HG03196 (cell line): ENCODE measurements around the gene DHFR2.
"Not testable (repeated sequence)": the region's sequence is repeated elsewhere in the genome, so short reads cannot be mapped to it uniquely, and the experiment has no call there.

Experiments used
- ATAC-seq: cut with Tn5 transposase; IDR thresholded peaks from one replicate; pipeline ENCODE4 v1.9.1; 2021; ENCODE audit not compliant: unreplicated experiment

Gene DHFR2

DNA sequence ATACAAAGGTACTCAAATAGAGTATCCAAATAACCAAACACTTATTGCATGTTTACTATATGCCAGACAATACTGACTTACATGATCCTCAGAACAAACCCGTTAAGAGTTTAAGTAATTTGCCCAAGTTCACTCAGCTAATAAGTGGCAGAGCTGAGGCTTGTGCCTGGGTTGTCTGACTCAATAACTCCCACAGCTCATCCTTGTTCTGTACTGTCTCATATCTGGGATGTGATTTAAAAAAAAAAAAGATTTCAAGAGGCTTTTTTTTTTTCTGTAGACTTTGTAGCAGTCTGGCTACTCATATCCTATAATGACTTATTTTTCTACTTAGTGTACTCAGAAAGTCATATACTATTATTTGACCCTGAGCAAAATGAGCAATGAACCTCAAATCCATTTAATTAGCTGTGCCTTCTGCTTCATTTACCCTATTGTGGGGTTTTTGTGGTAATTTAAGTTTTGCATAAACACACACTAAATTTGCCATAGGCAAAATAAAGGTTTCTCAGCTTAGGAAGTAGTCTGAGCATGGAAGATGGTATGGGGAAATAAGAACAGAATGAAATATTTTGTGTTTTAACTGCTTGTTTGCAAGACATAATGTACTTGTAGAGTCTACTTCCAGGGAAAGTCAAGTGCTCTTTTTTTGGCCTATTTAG is 3.2 kb upstream of the DHFR2 start:
- ATAC-seq = no peak

DNA sequence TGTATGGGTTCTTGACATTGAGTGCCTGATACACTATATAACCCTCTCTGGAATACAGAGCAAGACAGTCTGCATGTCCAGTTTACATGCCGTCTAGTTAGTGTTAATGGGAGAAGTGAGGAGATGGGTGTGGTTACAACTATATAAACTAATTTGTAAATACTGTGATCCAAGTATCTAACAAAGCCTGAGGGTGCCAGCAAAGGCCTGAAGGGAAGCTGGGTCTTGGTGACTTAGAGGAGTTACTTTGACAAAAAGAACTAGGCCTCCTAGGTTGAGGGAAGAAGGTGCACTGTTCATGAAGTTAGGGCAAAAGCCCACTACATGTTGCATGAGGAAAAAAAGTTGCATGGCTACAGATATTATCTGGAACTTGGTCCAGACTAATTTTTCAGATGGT is 2.4 kb upstream of the DHFR2 start:
- ATAC-seq = no peak

DNA sequence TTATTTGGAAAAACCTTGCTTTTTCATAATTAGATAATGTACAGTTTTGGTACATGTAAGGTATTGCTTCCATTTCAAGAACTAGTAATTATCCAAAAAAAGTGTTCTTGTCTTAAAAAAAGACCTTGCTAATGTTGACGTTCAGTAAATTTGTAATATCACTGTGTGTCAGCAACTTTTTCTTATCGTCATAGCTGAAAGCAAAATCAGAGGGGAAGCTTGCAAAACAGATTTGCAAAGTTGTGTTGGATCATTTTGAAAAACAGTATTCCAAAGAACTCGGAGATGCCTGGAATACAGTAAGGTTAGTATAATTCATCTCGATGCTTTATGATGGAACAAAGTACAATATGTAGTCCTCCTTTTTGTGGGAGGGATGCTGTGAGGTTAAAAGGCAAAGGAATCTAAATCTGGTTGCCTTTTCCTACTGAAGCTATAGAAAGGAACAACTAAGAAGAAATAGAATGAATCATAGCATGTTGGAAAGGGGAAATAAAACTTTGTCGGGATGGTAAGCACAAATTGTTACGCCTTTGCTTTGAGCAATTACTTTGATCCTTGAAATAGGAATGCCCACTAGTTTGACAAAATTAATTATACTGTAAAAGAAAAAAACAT is 1.6 kb upstream of the DHFR2 start:
- no peak for ATAC-seq

DNA sequence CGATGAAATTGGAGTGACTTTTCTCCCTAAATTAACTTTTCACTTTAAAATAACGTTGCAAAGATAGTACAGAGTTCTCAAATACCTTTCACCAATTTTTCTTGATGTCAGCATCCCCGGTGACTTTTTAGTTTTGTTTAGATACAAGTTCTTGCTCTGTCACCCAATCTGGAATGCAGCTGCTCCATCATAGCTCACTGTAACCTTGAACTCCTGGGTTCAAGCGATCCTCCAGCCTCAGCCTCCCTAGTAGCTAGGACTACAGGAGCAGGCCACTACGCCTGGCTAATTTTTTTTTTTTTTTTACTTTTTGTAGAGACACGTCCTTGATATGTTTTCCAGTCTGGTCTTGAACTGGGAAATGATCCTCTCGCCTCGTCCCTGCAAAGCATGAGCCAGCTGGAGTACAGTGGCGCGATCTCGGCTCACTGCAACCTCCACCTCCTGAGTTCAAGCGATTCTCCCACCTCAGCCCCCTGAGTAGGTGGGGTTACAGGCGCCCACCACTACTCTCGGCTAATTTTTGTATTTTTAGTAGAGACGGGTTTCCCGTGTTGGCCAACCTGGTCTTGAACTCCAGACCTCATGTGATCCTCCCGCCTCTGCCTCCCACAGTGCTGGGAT is 892 bp upstream of the DHFR2 start:
- no peak for ATAC-seq

DNA sequence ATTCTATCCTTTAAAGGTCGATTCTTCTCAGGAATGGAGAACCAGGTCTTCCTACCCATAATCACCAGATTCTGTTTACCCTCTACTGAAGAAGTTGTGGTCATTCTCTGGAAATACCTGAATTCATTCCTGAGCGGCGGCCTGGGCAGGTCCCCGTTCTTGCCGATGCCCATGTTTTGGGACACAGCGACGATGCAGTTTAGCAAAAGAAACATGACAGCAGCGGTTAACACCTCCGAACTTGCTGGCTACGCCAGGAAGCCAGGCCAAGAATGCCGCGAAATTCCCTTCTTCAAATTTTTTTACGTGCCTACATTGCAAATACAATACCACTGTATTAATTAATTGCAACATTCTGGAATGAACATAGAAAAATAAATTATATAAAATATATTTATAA is 1.4 kb downstream of the DHFR2 start:
- no peak for ATAC-seq

DNA sequence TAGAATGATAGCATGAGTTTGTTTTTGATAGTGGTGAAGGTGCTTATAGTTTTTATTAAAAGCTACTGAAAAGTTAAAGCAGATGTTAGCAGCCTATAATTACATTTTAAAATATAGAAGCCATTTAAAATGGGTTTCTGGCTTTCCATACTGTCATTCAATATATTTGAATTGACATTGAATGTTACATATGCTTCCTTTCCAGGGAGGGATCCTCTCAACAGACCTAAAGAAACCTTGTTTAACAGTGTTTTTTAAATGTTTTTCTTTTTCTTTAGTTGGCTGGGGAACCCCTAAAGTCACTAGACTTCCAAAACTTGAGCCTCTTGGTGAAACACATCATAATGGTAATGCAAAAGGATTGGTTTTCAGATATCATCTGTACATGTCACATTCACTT is 12.2 kb downstream of the DHFR2 start:
- ATAC-seq = no peak

DNA sequence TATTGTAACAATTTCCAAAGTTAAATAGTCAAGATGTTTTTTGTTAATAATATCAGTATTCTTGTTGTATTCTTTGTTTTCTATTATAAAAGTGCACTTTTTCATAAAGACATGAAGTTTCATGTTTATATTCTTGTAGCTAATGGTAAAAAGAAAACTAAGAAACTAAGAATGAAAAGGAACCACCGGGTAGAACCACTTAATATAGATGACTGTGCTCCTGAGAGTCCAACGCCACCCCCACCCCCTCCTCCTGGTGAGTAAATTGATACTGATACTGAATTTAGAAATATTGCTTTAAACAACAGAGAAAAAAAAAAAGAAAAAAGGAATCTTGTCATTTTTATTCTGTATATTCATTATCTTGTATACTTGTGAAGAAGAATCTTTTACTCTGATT is 13.4 kb downstream of the DHFR2 start:
- no peak for ATAC-seq

DNA sequence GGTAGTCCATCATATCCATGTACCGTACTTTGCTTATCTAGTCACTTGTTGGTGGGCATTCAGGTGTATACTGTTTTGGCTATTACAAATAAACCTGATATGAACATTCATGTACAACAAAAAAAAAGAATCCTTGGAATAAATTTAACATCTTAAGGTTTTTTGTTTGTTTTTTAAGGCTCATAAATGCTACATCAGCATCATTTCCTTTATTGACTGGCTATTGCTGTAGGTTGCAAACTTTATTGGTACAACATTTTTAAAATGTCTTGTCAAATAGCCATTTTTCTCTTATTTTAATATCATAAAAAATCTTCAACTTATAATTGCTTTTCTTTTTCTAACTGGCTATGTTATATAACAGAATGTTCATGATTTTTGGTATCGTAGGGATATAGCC is 16.2 kb downstream of the DHFR2 start:
- ATAC-seq = no peak

DNA sequence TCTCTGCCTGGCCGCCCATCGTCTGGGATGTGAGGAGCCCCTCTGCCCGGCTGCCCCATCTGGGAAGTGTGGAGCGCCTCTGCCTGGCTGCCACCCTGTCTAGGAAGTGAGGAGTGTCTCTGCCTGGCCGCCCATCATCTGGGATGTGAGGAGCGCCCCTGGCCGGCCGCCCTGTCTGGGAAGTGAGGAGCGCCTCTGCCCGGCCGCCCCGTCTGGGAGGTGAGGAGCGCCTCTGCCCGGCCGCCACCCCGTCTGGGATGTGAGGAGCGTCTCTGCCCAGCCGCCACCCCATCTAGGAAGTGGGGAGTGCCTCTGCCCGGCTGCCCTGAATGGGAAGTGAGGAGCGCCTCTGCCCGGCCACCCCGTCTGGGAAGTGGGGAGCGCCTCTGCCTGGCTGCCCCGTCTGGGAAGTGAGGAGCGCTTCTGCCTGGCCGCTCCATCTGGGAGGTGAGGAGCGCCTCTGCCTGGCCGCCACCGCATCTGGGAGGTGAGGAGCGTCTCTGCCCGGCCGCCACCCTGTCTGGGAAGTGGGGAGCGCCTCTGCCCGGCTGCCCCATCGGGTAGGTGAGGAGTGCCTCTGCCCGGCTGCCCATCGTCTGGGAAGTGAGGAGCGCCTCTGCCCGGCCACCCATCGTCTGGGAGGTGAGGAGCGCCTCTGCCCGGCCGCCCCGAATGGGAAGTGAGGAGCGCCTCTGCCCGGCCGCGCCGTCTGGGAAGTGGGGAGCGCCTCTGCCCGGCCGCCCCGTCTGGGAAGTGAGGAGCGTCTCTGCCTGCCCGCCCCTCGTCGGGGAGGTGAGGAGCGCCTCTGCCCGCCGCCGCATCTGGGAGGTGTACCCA is 18.4 kb downstream of the DHFR2 start:
- ATAC-seq = not testable (repeated sequence)

DNA sequence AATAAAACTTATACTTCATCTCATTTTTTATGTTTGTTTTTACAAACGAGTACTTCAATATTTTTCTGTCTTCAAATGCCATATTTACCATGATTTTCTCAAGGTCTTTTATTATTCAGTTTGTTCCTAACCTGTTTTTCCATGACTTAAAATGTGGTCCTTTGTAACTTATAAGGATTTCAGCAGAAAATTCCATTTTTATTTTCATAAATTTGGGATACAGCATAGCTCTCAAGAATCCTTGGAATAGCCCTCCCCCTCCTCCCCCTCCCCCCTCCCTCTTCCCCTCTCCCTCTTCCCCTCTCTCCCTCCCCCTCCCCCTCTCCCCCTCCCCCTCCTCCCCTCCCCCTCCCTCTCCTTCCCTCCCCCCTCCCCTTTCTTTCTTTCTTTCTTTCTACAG is 19.4 kb downstream of the DHFR2 start:
- no peak for ATAC-seq

DNA sequence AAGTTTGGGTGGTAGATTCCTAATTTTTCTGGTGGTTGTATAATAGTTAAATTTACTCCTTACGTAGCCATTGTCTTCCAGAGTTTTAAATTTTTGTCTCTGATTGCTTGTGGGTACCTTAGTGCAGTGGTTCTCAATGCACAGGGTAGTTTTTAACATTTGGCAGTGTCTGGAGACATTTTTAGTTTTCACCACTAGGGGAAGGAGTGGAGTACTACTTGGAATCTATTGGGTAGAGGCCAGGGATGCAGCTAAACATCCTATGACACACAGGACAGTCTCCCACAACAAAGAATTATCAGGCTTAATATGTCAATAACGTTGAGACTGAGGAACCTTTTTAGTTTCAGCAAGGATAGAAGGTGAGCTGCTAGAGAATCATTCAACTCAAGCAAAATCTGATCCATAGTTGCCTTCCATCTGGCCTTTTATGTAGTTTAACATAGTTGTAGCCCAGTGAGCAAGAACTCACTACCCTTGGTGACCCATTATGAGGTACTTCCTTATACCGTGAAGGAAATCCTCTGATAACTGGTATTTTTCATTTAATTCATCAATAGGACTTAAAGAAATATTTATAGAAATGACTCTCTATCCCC is 25.7 kb downstream of the DHFR2 start:
- peak; percentile 69 for ATAC-seq

DNA sequence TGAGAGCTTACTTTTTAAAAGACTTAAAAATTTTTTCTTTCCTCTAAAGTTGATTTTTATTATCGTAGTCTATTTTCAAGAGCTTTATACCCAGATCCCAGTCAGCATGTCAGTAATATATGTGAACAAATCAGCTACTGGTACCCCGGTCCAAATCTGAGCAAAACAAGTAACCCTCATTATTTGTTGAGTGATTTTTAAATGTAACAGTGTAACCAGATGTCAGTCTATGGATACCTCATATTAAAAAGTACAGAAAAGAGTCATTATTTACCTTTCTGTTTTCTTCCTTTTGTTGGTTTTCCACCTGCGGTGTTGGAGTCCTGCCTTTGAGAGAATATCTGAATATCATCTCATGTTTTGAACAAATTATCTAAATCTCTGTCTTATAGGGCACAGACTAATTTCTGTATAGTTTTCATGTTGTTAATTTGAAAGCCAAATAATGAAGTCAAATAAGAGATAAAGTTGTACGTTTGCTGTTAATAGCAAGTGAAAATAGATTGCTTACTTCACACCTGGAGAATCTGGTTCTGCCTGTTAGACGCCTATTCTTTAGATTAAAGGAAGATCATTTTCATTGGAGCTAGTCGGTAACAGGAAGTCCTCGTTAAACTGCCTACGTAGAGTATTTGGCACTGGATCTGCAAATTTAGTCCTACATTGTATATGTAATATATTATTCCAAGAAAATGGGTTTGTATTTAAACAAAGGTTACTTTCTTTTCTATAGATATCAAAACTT is 34.5 kb downstream of the DHFR2 start, which contains the start of gene STX19:
STX19 (minus strand) TSS at position 505 of the 745 bp plus-strand sequence. CDS start 13,328 bp downstream, outside the sequence.
- no peak for ATAC-seq

DNA sequence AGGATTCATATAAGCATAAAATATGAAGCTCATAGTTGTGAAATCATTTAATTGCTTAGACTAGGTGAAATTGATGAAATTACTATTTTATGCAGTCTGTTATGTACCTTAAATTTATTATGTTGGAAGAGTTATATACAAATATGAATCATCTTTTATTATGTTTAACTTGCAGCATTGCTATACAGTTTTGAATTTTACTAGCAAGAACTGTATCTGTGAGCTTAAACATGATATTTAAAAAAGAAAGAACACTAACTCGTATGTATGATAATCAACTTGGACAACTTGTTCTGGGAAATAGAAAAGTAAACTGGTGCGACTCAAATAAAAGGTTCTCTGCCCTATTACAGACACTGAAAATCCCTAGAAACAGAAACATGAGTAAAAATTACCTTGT is 36.1 kb downstream of the DHFR2 start:
- no peak for ATAC-seq

DNA sequence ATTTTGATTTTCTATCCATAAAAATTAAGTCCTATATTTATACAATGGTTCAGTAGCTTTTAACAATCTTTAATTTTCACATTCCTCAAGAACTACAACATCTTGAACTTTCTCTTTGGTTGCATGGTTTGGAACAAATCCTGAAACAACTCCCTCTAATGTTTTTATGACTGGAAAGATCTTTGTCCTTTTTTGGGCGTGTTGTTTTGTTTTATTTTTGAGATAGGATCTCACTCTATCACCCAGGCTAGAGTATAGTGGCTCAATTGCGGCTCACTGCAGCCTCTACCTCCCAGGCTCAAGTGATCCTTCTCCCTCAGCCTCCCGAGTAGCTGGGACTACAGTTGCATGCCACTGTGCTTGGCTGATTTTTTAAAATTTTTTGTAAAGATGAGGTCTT is 38.3 kb downstream of the DHFR2 start:
- no peak for ATAC-seq

DNA sequence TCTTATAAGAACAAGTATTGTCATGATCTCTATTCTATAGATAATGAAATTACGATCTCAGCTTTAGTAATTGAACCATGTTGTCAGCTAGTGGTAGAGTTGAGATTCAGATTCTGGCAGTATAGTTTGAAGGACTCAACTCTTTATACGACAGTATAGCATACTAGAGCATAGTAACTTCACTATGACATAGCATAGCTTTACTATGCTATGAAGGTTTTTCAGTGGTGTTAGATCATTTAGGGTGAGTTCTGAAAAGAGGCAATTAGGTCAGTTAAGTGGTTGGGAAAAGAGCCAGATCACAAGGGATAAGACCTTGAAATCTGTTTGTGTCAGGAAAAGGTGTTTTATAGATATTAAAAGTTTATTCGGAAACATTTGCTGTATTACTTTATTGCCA is 42.4 kb downstream of the DHFR2 start:
- no peak for ATAC-seq

DNA sequence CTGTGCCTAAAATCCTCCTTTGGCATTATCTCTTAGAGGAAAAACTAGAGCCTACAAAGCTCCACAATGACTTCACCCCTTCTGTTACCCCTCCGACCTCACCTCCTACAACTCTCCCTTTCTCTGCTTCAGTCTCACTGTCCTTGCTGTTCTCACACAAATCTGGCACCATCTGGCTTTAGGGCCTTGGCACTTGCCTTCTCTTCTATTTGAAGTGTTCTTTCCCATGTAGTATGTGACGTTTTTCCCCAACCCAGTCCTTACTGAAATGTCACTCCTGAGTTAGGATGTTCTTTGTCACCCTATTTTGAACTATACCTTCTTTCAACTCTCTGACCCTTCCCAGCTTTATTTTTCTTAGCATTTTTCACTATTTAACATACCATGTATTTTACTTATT is 43.1 kb downstream of the DHFR2 start:
- ATAC-seq = no peak

DNA sequence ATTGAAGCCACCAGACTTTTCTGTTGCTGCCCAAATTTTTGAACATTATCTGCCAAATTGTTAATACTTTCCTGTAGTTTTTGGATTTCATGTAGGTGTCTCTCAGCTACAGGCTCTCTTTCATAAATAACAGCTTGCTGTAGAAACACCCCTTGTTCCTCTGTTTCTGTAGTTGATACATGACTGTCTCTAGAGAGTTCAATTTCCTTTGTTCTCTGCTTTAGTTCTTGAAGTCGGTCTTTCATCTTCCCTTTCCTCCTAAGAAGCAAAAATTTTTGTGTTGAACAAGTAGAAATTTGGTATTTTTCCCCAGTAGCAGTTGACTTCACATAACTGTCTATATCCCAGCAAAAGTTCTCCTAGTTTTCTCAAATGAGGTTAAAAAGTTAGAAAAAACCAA is 47.7 kb downstream of the DHFR2 start:
- ATAC-seq = no peak

DNA sequence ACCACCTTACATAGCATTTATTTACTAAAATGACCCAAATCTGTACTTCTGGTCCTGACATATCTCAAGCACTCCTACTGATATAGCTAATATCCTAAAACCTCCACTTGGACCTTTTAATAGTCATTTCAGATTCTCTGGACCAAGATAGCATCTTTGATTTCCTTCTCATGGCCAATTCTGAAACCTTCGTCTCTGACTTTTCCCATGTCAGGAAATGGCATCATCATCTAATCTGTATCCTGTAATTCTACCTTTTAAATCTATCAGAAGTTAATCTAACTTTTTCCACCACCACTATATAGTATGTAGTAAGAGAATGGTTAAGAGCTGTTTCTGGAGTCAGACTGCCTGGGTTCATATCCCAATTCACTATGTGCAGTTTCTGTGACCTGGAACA is 50.5 kb downstream of the DHFR2 start:
- no peak for ATAC-seq

DNA sequence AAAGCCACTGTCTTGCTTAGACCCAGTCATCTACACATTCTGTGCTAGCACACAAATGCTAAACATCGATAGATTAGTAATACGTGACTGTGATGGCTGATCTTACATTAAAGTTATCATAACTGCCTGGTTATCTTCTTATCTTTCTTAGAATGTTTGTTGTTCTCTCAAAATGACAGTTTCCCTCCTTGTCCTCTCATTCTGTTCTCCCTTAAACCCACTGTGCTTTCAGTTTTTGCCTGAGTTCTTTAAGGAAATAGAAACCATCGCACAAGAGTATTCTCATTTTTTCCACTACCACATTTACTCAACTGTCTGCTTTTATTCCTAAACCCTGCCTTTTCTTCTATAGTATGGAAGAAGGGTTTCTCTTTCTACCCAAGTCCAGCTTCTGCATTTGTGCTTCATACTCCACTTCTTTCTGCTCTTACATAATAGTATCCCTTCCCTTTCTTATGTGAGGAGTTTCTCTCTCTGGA is 51.4 kb downstream of the DHFR2 start:
- no peak for ATAC-seq

DNA sequence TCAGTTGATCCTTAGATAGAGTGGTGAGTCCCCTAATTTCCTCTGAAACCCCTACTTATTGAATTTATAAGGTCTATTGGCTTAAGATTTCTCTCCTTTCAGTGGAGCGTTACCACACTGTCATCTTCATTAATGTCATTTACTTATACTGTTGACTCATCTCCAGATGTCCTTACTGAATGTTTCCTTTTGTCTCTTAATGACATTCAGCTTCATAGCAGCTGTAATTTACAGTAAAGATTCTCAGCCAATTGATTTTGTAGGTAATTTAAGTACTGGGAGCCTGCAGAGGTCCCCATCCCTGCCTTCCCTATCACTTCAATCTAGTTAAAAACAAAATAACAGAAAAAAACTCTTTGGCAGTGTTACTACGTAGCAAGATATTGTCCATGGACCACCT is 53.1 kb downstream of the DHFR2 start:
- no peak for ATAC-seq
